Duodenal mucosa (tissue), 2 donors: ENCODE measurements around the gene TRIM71.
"Not testable (repeated sequence)": the region's sequence is repeated elsewhere in the genome, so short reads cannot be mapped to it uniquely, and the experiment has no call there.

Experiments used
- H3K27ac ChIP-seq: one replicate; pipeline ENCODE4 v1.7.0; 2013; ENCODE audit warnings: low read depth, low read length
- H3K27me3 ChIP-seq, 2 donors: one replicate each; pipeline ENCODE4 v1.7.0; 2013; ENCODE audit warnings: low read length in 2 of 2, control low read depth in 1 of 2; ENCODE audit not compliant: insufficient read depth in 2 of 2, control insufficient read depth in 1 of 2
- H3K36me3 ChIP-seq, 2 donors: one replicate each; pipeline ENCODE4 v1.7.0; 2013; ENCODE audit warnings: low read length in 2 of 2, control low read depth in 1 of 2; ENCODE audit not compliant: insufficient read depth in 2 of 2, control insufficient read depth in 1 of 2
- H3K4me1 ChIP-seq, 2 donors: one replicate each; pipeline ENCODE4 v1.7.0; 2013; ENCODE audit warnings: low read length in 2 of 2, control low read depth in 1 of 2; ENCODE audit not compliant: insufficient read depth in 2 of 2, control insufficient read depth in 1 of 2
- H3K4me3 ChIP-seq, 2 donors: one replicate each; pipeline ENCODE4 v1.7.0; 2013; ENCODE audit warnings: low read length in 2 of 2, low read depth in 1 of 2
- H3K9ac ChIP-seq, 2 donors: one replicate each; pipeline ENCODE4 v1.7.0; 2013; ENCODE audit warnings: low read length in 2 of 2, low read depth in 1 of 2
- H3K9me3 ChIP-seq, 2 donors: one replicate each; pipeline ENCODE4 v1.7.0; 2013; ENCODE audit warnings: low read length in 2 of 2, control low read depth in 1 of 2; ENCODE audit not compliant: control insufficient read depth in 1 of 2

Gene TRIM71

DNA sequence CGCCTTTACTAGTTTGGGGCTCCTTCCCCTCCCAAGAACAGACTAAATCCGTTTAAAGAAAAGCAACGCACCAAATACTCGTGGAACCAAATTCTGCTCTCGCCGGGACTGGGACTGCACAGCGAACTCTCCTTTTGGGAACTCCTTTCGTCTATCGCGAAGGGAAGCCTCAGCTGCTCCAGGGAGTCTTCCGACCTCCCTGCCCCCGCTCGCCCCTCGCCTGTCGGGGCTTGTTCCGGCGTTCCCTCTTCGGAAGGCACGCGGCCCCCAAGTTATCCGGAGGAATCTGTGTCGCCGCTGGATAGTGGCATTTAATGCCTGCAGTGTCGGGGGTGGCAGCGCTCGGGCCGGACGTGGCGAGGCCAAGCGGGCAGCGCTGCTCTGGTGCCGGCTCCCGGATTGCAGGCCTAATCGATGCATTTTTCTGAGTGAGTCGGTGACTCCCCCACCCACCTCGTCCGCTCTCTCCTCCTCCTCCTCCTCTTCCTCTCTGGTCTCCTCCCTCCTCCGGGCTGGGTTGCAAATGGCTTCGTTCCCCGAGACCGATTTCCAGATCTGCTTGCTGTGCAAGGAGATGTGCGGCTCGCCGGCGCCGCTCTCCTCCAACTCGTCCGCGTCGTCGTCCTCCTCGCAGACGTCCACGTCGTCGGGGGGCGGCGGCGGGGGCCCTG, at the start of gene TRIM71:
Gene TRIM71 (plus strand): TSS at position 440 of the 671 bp plus-strand sequence. CDS start 84 bp downstream, at position 524.
- no peaks in the 10 kb centered on the region for H3K9me3 ChIP-seq
- H3K4me1 ChIP-seq: peaks cover 0 to 6% of the 10 kb centered on the region in 2 donors
- no peak within 1 kb of the TSS for H3K9ac ChIP-seq
- H3K27me3 ChIP-seq: peaks cover 59 to 64% of the 10 kb centered on the region in 2 donors
- H3K36me3 ChIP-seq: no peaks in the 10 kb centered on the region
- peak within 1 kb of the TSS; percentile 43 to 48 for H3K4me3 ChIP-seq
- H3K27ac ChIP-seq: no peak within 1 kb of the TSS

DNA sequence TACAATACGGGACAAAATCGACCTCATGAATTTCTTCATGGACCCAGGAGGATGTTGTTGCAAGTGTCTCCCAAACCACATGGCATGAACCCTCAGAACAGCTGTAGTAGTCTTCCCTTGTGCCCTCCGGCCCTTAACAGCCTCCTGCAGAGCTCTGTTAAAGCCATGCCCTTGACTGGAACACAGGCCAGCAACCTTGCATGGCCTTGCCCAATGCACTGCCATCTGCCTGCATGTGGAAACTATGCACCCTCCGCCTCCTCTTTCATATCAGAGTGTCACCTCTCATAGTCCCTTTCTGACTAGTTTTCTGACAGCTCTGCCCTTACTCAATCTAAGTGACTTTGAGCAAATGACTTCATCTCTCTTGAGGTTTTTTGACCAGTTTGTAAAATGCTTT, 39.4 kb upstream of the TRIM71 start:
- Histone ChIP-seq H3K36me3 (peaks cover 4 to 20% of the 10 kb centered on the region in 2 donors), H3K4me1 (peaks cover 0 to 5% of the 10 kb centered on the region in 2 donors), H3K27me3 (no peaks in the 10 kb centered on the region), H3K9me3 (no peaks in the 10 kb centered on the region), H3K27ac (no peak overlapping the region), H3K9ac (no peak overlapping the region), H3K4me3 (no peak overlapping the region)

DNA sequence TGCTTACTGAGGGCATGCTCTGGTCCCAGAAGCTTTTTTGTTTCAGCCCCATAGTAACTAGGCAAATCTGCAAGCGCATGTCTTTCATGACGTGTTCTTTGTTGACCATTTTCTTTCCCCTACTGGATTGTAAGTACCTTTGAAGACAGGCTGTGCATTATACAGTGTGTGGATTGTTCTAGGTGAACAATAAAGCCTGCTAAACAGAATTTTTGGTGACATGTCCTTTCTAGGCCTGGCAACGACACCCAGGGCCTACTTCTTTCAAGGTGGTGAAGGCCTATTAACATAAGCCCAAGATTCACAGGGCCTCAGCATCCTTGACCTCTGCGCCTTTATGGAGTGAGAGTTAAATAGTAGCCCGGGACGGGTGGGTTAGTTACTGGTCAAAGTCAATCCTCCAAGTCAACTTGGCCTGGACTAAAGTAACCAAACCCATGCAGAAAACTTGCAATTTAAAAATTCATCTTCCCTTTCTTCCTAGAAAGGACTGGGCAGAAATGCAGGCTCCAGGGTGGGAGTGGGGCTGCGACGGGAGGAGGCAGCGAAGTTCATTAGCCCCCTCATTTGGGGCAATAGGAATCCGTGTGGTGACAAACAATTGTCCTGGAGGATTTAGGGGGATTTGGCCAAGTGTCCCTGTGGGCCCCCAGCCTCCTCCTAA, 37.6 kb upstream of the TRIM71 start:
- Histone ChIP-seq H3K4me1 (peaks cover 0 to 5% of the 10 kb centered on the region in 2 donors), H3K9ac (no peak overlapping the region), H3K27ac (no peak overlapping the region), H3K9me3 (no peaks in the 10 kb centered on the region), H3K27me3 (no peaks in the 10 kb centered on the region), H3K36me3 (peaks cover 0 to 5% of the 10 kb centered on the region in 2 donors), H3K4me3 (peak overlapping the region; percentile 67 to 87)

DNA sequence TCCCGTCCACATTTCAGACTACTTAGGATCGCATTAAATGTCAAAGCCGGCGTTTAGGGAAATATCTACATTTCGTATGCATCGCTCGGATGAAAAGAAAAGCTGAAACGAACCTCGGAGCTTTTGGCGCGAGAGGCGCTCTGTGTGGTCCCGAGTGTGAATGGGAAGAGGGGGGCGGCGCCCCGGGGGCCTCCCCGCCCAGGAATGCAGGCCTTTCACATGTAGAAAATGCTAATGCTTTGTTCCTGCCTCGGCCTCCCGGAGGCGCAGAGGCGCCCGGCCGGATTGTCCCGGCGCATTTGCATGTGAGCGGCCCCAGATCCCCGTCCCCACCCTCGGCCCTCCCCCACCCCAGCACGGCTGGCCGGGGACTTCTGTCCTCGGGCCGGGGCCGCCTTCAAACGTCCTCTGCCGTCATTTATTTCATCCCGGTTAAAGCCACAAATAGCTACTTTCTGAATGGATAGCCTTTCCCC, 37.0 kb upstream of the TRIM71 start:
- Histone ChIP-seq H3K9me3 (no peaks in the 10 kb centered on the region), H3K27ac (no peak overlapping the region), H3K36me3 (peaks cover 0 to 5% of the 10 kb centered on the region in 2 donors), H3K27me3 (no peaks in the 10 kb centered on the region), H3K4me1 (peaks cover 0 to 5% of the 10 kb centered on the region in 2 donors), H3K4me3 (peak overlapping the region; percentile 67 to 87), H3K9ac (peak overlapping the region; percentile 20 to 38)

DNA sequence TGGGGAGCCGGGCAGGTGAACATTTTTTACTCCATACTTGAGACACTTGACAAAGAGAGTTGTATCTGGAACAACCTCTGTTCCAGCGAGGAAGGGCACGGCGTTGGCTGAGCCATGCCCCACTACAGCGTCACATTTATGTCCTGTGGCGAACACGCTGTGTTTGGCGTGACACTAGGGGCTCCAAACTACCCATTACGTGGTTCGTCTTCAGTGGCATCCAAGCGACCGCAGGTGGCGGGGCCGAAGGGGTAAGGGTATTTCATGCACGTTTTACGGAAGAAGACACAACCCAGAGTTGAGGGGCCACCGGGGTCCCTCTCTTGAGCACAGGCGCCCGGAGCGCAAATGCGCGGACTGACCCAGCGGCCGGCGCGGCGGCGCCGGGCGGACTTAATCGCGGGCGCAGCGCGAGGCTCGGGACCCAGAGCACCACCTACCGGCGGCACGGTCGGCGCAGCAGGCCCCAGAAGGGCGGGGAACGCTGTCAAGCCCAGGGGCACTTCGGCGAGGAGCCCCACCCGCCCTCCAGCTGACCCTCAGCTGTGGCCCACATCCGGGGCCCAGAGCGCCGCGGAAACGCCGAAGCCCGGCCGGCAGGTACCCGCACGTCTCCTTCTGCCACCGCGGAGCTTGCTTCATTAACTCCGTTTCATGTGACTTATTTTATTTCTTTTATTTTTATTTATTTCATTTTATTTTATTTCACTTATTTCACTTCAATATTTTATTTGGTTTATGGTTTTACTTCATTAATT, 36.4 kb upstream of the TRIM71 start:
- peaks cover 0 to 5% of the 10 kb centered on the region in 2 donors for H3K4me1 ChIP-seq
- no peaks in the 10 kb centered on the region for H3K9me3 ChIP-seq
- peak overlapping the region; percentile 67 to 87 for H3K4me3 ChIP-seq
- no peaks in the 10 kb centered on the region for H3K27me3 ChIP-seq
- H3K9ac ChIP-seq: peak overlapping the region; percentile 20 to 38
- peaks cover 0 to 3% of the 10 kb centered on the region in 2 donors for H3K36me3 ChIP-seq
- no peak overlapping the region for H3K27ac ChIP-seq

DNA sequence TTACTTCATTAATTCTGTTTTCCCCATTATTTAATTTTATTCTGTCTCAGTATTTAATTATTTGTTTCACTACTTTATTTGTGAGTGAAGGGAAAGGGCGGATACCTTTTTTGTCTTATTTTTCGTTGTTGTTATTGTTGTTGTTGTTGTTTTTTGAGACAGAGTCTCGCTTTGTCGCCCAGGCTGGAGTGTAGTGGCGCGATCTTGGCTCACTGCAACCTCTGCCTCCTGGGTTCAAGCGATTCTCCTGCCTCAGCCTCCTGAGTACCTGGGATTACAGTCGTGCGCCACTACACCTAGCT, 35.9 kb upstream of the TRIM71 start:
- not testable (repeated sequence) for H3K9ac ChIP-seq, H3K27me3 ChIP-seq, H3K9me3 ChIP-seq, H3K4me1 ChIP-seq, H3K4me3 ChIP-seq, H3K36me3 ChIP-seq, H3K27ac ChIP-seq

DNA sequence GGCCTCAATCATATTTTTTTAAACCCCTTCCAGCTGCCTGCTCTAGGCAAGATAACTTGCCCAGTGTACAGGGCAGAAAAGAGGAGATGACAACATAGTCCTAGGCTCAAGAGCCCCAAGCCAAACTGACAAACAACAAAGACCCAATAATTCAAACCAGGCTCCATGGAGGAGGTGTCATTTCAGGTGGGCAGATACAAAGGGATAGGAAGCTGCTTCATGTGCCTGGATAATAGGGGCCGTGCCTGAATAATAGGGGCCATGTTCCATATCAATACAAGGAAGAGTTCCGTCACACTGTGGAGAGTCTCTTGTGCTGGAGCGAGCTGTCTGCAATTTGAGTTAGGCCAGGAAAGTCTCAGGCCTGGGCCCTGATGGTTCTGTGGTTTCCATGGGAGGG, 35.4 kb upstream of the TRIM71 start:
- Histone ChIP-seq H3K36me3 (no peaks in the 10 kb centered on the region), H3K27me3 (no peaks in the 10 kb centered on the region), H3K4me1 (peaks cover 0 to 5% of the 10 kb centered on the region in 2 donors), H3K4me3 (no peak overlapping the region), H3K9ac (no peak overlapping the region), H3K27ac (no peak overlapping the region), H3K9me3 (no peaks in the 10 kb centered on the region)

DNA sequence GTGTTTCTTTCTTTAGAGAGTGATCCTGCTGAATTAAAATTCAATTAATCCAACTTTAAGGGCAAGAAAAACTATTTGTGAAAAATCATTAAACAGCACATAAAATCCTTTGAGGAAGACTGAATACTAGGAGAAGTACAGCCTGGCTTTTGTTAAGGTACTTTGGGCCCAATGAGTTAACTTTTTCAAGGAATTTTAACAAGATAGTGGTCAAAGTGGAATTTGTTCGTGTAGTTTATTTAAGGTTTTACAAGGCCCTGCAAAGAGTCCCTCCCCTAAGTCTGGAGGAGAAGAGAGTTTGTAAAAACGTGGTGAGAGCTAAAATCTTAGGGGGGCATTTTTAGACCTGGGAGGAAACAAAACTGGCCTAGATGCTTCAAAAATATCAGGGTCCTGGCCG, 26.0 kb upstream of the TRIM71 start:
- no peaks in the 10 kb centered on the region for H3K27me3 ChIP-seq
- H3K4me3 ChIP-seq: no peak overlapping the region
- H3K36me3 ChIP-seq: no peaks in the 10 kb centered on the region
- no peak overlapping the region for H3K27ac ChIP-seq
- no peaks in the 10 kb centered on the region for H3K9me3 ChIP-seq
- H3K4me1 ChIP-seq: no peaks in the 10 kb centered on the region
- no peak overlapping the region for H3K9ac ChIP-seq

DNA sequence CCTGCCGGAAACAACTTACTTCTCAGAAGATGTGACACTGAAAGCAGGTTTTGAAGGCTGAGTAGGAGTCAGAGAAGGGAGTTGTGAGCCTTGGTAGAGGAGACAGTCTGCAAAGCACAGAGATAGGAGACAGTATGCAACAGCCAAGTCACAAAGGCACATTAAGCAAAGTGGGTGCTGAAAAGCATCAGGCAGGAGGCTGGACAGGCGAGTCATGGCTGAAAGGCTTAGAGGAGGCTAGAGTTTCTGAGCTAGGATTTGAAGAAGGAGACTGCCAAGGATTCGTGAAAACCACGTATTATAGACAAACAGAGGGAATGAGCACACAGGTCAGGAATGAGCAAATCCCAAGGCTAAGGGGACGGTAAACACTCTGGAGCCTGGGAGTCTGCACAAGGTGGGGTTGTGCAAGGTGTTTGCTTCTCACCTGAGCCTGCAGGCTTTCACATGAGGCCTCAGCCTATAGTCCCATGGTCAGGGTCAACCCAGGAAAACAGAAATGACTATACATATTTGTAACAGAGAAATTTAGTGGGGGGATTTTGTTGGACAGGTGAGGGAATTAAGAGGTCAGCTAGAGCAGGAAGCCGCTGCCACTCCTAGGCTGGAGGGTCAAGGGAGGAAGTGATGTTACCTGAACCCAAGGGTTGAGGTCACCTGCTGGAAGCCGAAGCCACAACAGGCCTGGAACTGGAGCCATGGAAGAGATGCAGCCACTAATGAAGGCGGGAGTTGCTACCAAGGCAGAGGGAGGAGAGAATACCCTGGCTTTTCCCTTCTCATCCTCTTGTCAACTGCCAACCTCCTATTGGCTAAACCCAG, 23.1 kb upstream of the TRIM71 start:
- Histone ChIP-seq H3K27me3 (no peaks in the 10 kb centered on the region), H3K9ac (no peak overlapping the region), H3K36me3 (no peaks in the 10 kb centered on the region), H3K4me3 (no peak overlapping the region), H3K9me3 (no peaks in the 10 kb centered on the region), H3K4me1 (no peaks in the 10 kb centered on the region), H3K27ac (no peak overlapping the region)
